ENCODE measurements around the gene SCO2. TPM values are rescaled to one million over a fixed set of nuclear protein-coding genes. Genes with fewer than 3 reads are reported as not detected.

SCO2 gene
- 0.92 TPM for total RNA-seq

GRCh38 chr22:50525104-50525857 lies at the start of gene SCO2:
SCO2 (minus strand) TSS chr22:50525598; CDS start chr22:50524411, 1,187 bp downstream.

DNA sequence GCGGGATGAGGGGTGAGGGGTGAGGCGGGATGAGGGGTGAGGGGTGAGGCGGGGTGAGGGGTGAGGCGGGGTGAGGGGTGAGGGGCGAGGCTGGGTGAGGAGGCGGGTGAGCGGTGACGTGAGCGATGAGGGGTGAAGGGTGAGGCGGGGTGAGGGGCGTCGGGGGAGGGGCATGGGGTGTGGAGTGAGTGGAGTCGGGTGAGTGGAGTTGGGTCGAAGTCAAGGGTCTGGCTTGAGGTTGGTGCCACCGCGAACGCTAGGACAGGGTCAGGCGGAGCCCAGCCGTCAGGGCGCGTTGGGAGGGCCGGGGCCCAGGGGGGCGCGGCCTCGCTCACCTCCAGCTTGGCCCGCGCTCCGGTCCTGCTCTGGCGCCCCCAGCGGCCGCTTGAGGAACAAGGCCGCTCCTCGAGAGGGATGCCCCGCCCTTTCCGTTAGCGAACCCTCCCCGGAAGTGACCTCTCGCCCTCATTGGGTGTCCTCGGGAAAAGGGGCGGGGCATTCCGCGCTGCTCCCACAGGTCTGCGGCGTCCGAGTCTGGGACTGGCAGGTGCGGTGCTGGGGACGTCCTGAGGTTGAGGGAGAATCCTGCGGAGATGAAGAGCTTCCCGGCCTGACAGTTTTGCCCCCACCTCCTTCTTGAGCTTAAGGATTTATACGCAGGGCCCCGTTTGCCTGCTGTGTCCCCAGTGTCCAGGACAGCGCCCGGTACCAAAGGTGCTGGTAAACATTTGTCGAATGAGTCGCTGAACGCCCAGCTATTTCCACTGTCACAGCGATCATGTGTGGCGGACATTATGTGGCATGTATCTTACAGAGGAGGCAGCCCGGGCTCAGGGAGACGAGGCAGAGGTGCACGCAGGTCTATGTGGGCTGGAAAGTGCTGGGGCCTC lies 37.4 kb upstream of the SCO2 start, which contains the start of gene SYCE3:
Gene SYCE3 (minus strand): TSS at position 397 of the 890 bp plus-strand sequence. CDS start 6,514 bp downstream, outside the sequence.

DNA sequence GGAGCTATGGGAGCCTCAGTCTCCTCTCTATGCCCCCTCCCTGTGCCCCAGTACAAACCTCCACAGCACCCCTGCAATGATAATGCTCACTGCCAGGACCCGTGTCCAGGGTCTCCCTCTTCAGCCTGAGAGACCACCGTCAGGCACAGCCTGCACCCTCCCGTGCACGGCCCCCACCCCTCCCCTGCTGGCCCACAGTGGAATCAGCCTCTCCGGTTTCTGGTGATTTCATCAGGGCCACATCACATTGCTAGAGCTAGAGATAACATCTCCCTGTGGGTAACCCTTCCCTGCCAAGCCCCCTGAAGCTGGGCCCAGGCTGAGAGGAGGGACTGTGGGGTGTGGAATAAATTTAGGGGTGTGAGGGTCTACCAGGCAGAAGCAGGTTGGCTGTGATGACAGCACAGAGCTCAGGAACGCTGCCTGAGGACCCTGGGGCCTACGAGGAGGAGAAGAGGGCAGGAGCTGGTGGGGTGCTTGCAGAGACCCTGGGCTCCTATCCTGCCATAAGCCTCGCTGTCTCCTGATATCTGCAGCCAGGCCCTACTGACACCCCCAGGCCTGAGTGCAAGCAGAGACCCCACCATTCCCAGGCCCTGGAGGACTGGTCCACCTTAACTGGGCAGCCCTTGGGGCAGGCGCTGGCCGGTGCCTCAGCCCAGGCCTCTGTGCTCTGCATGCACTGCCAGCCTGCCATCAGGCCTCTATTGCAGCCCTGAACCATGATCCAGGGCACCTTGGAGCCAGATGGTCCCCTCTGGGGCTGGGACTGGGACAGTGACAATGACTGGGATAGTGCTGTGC lies 20.3 kb upstream of the SCO2 start, which contains the start of gene KLHDC7B:
Gene KLHDC7B (plus strand): TSS at position 378 of the 804 bp plus-strand sequence. CDS start 345 bp downstream, at position 723.

DNA sequence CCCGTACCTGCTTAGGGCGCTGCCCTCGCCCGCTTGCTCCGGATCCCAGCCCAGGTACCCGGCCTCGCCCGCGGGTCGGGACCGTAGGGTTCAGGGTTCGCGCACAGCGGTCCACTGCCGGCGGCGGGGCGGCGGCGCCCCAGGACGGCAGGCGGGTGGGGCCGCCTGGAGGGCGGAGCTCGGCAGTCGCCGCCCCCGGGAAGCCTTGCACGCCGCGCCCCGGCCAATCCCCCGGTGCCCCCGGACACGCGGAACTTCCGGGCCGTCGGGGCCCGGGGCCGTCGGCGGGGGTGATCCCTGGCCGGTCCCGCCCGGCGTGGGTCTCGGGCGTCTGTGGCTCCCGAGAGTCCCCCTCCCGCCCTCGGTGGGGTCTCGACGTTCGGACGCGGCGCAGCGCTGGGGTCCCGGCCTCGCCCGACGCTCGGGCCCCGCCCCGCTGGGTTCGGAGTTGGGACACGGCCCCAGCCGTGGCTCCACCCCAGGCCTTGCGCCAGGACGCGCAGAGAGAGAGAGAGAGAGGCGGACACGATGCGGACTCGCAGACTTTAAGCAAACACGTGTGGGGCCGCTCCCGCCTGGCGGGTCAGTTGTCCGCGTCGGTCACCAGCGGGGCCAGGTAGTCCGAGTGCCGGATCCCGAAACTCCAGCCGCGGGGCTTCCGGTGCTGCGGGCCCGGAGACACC lies 4.6 kb upstream of the SCO2 start, which contains the start of gene TYMP:
Gene TYMP (minus strand): TSS at position 116 of the 683 bp plus-strand sequence. CDS start 303 bp downstream, outside the sequence.

DNA sequence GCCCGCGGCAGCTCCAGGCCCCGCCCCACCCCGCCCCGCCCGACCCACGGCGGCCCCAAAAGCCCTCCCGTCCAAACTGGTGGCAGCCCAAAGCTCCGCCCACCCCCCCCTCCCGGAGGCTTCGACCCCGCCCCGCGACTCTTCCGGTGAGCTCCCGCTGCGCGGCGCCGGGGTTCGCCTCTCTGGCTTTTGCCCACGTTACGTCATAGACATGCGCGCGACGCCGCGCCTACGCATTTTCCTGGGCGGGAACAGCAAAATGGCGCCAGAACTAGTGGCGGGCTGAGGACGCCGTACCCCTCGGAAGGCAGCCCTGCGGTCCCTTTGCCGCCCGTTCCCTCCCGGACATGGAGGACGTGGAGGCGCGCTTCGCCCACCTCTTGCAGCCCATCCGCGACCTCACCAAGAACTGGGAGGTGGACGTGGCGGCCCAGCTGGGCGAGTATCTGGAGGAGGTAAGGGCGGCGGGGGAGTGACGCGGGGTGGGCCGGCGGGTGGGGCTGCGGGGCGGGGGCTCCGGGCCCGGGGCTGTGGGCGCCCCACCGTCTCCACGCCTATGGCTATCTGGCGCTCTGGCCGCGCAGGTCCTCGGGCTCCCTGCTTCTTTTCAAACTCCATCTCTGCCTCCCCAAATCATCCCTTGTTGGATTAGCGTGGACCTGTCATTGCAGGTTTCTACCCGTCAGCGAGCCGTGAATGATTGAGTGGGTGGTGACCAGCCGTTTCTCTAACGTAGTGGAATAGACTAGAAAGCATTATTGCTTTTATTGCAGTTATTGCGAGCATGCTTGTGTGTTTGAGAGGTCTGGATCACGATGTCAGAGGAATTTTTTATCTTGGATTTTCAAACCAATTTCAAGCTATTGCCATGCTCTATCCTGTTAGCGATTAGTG lies 17.2 kb downstream of the SCO2 start, which contains the start of gene NCAPH2:
Gene NCAPH2 (plus strand): TSS at position 234 of the 894 bp plus-strand sequence. CDS start 114 bp downstream, at position 348.

GRCh38 chr22:50507421-50507990 lies 17.9 kb downstream of the SCO2 start, which contains the start of gene LMF2:
LMF2 (minus strand) TSS chr22:50507702; CDS start chr22:50507675, 27 bp downstream.

GRCh38 chr22:50486561-50487289 lies 38.7 kb downstream of the SCO2 start, which contains the start of gene MIOX:
MIOX (plus strand) TSS chr22:50486859; CDS start chr22:50486898, 39 bp downstream.

GRCh38 chr22:50481440-50482106 lies 43.8 kb downstream of the SCO2 start, which contains the start of gene ADM2:
ADM2 (plus strand) TSS chr22:50481543; CDS start chr22:50481848, 305 bp downstream.

GRCh38 chr22:50474710-50475651 lies 50.4 kb downstream of the SCO2 start, which contains the start of gene SBF1:
SBF1 (minus strand) TSS chr22:50475035; CDS start chr22:50474840, 195 bp downstream.

Other genes with a start within 250 kb of the SCO2 start
- gene PLXNB2, start 218.0 kb downstream of the SCO2 start, total RNA-seq = 52.4 TPM
- gene DENND6B, start 198.6 kb downstream of the SCO2 start, total RNA-seq = 24.2 TPM
- gene PPP6R2, start 182.3 kb downstream of the SCO2 start, total RNA-seq = 62.1 TPM
- gene SBF1, start 50.6 kb downstream of the SCO2 start, total RNA-seq = 89.3 TPM
- not detected for gene ADM2, start 44.1 kb downstream of the SCO2 start, total RNA-seq
- not detected for gene MIOX, start 38.7 kb downstream of the SCO2 start, total RNA-seq
- 16.6 TPM for gene LMF2, start 17.9 kb downstream of the SCO2 start, total RNA-seq
- 44.5 TPM for gene NCAPH2, start 17.4 kb downstream of the SCO2 start, total RNA-seq
- gene TYMP, start 4.4 kb upstream of the SCO2 start, total RNA-seq = 4.6 TPM
- not detected for gene KLHDC7B, start 20.3 kb upstream of the SCO2 start, total RNA-seq
- gene SYCE3, start 37.3 kb upstream of the SCO2 start, total RNA-seq = not detected
- gene CPT1B, start 52.8 kb upstream of the SCO2 start, total RNA-seq = 9.2 TPM
- 28.6 TPM for gene CHKB, start 57.3 kb upstream of the SCO2 start, total RNA-seq
- 76.6 TPM for gene MAPK8IP2, start 75.2 kb upstream of the SCO2 start, total RNA-seq
- gene ARSA, start 102.6 kb upstream of the SCO2 start, total RNA-seq = 6.9 TPM
- gene SHANK3, start 147.2 kb upstream of the SCO2 start, total RNA-seq = 13.6 TPM
- gene ACR, start 212.6 kb upstream of the SCO2 start, total RNA-seq = not detected